GM19438 (cell line): ENCODE measurements around the gene APH1B.
"Not testable (repeated sequence)": the region's sequence is repeated elsewhere in the genome, so short reads cannot be mapped to it uniquely, and the experiment has no call there.

Experiments used
- ATAC-seq: cut with Tn5 transposase; IDR thresholded peaks from one replicate; pipeline ENCODE4 v1.9.1; 2021; ENCODE audit warnings: low read depth; ENCODE audit not compliant: unreplicated experiment

Gene APH1B

GRCh38 chr15:63294359-63294758 lies 17.0 kb downstream of the APH1B start:
- ATAC-seq, result no peak

DNA sequence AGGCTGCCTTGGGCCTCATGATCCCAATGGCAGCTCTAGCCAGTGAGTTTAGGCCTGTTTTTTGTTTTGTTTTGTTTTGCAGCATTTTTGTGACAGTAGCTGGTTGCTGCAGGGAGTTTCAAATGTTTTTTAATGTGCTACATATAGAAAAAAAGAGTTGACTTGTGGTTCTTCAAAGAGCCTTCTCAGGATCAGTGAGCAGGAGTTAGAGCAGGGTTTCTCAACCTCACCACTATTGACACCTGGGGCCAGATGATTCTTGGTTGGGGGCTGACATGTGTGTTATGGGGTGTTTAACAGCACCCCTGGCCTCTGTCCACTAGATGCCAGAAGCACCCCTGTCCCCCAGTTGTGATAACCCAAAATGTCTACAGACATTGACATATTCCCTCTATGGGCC lies 17.9 kb downstream of the APH1B start:
- no peak for ATAC-seq

DNA sequence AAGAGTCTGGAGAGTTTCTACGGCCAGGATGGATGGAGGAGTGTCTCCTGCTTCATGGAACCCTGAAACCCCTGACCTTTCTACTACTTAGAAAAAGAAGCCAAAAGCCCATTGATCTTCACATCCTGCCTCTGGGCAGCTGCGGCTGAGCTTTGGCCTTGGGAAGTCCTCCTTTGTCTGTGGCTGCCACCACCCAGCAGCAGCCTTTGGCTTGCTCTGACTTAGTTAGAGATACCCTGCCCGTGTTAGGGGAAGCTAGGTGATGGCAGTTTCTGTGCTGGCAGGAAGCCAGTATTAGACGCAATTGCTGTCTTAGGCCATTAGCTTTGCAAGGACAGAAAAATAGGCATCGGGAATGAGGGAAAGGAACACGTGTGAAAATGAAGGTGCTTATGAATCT lies 18.8 kb downstream of the APH1B start:
- ATAC-seq, result no peak

GRCh38 chr15:63299943-63300575 lies 22.7 kb downstream of the APH1B start:
- no peak for ATAC-seq

- ATAC-seq, result no peak
Observed at GRCh38 chr15:63301088-63301487, 23.7 kb downstream of the APH1B start.

DNA sequence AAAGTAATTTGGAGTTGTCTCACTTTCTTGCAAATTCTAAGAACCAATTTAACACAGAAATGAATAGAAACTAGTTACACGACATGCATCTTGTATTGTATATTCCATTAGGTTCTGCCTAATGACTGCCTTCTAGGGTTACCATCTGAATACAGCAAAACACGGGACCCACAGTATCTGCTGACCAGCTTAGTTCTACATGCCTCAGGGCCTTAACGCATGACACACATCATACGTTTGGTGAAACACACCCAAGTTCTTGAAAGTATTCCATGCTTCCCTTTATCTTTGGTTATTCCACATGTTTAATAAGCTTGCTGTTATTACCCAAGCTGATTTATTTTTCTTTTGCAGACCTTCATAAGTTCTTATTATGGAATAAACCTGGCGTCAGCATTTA lies 27.9 kb downstream of the APH1B start:
- ATAC-seq, result no peak

GRCh38 chr15:63306492-63307073 lies 29.2 kb downstream of the APH1B start:
- no peak for ATAC-seq

- ATAC-seq, result no peak
Observed at GRCh38 chr15:63308491-63308890, 31.1 kb downstream of the APH1B start.

DNA sequence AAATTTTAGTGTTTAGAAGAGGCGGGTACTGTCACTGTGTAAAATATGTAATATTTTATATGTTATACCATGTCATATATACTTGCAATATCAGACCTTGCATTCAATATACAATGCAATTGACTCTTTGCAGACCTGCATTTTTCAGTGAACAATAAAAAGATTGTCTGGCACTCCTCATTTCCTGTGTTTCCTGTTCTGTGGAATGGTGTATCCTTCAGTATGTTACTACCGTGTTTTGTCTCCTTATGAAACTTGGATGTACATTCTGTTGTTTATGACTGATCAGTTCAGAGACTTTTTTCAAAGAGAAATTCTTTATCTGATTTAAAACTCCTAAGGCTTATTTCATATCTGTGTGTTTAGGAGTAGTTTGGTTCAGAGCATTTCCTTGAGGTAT lies 31.5 kb downstream of the APH1B start:
- ATAC-seq, result no peak

GRCh38 chr15:63310646-63311045 lies 33.2 kb downstream of the APH1B start:
- ATAC-seq, result no peak

- ATAC-seq, result no peak
Observed at GRCh38 chr15:63312286-63312685, 34.9 kb downstream of the APH1B start.

GRCh38 chr15:63313825-63314224 lies 36.4 kb downstream of the APH1B start:
- no peak for ATAC-seq

GRCh38 chr15:63314409-63314808 lies 37.0 kb downstream of the APH1B start:
- no peak for ATAC-seq

- no peak for ATAC-seq
Observed at GRCh38 chr15:63318344-63318743, 40.9 kb downstream of the APH1B start.

DNA sequence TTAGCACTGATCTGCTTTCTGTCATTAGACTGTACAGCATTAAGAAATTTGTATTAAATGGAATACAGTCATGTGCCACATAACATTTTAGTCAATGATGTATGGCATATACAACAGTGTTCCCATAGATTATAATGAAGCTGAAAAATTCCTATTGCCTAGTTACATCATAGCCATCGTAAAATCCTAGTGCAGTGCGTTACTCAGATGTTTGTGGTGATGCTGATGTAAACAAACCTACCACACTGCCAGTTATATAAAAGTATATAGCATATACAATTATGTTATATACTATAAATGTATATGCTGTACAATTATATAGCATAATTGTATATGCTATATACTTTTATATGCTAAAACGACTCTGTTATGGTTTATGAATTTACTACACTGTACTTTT lies 41.7 kb downstream of the APH1B start:
- no peak for ATAC-seq

GRCh38 chr15:63320446-63320845 lies 43.0 kb downstream of the APH1B start:
- not testable (repeated sequence) for ATAC-seq

GRCh38 chr15:63320981-63321380 lies 43.6 kb downstream of the APH1B start:
- not testable (repeated sequence) for ATAC-seq

DNA sequence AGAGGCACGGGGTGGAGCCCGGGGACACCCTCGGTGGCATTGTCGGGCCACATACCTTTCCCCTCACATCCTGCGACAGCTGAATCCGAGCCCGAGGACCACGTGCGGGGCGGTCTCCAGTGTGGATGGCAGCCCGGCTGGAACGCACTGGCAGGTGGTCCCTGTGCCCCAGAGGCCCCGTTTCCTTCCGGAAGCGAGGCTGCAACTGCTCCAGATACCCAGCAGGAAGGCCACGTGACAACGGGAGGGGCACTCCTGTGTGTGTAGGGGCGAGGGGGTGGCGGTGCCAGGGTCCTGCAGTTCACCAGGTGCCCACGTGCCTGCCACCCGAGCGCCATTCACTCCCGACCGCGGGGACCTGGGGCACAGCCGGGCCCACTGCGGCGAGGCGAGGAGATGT lies 44.1 kb downstream of the APH1B start:
- no peak for ATAC-seq

- ATAC-seq, result no peak
Observed at GRCh38 chr15:63322541-63322940, 45.1 kb downstream of the APH1B start.

DNA sequence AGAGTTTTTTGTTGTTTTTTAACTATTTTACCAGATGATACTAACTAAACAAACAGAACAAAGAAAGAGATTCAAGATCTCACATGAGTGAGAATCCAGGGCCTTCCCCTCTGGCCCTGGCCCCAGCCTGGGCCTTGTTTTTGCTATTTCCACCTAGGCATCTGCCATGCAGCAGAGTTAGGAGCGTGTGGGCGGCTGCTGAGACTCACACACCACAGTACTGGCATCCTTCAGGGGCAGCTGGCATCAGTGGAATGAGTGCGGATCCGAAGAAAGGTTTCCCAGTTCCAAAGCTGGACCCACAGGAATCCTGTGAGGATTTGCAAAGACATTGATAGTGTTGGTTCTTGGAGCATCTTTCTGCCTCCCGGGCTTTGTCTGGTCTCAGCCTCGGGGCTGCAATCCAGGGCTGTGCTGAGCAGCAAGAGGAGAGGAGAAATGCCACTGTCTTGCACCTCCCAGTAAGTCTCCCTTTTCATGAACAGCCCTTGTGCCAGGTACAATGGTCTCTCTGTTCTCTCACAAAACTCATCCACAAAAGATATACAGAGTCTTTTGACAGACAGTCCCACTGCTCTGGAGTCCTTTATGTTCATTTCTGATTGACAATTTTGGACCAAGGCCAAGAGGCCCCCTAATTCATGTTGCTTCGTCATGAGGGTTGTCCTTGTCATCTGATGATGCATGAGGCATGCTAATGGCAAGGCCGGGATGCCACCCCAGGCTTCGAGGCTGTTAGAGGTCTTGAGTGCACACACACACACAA lies 46.6 kb downstream of the APH1B start:
- no peak for ATAC-seq

DNA sequence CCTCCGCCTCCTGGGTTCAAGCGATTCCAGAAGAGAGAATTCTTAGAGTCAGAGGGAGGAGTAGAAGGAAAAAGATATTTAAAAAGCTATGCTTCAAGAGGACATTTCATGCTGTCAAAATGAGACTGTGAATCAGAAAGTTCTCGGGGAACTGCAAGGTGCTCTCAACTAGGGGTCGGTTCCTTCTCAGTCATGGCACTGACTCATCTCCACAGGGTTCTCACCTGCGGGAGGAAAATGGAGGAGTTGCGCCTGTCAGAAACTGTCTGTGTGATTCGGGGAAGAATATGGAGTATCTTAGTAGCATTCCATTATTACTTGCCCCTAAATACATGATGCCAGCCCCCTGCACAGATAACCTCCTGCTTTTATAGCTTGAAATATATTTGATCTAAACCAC lies 47.4 kb downstream of the APH1B start:
- ATAC-seq, result no peak
